ENCODE measurements around the gene FLII.

GRCh38 chr17:18254888-18255649, 3.5 kb downstream of the FLII start:
- TF ChIP-seq CTCF (conservative IDR thresholded peaks at IDR 0.05) (no peak), EZH2 (IDR thresholded peaks at IDR 0.05; ENCODE audit: low read depth) (no peak)
